Activated CD8-positive, alpha-beta memory T cell treated with anti-CD3 and anti-CD28 coated beads for 1 hour (primary cell): Measurements from ENCODE around the gene DNAH11.
"Not testable (repeated sequence)": the region's sequence is repeated elsewhere in the genome, so short reads cannot be mapped to it uniquely, and the experiment has no call there.

ENCODE experiments used
- DNase-seq, 2 donors: peaks; one replicate each; pipeline ENCODE4 v3.0.0-alpha.2; 2020; ENCODE audit warnings: low read depth in 1 of 2; ENCODE audit errors: extremely low read depth in 1 of 2

Gene DNAH11

DNA sequence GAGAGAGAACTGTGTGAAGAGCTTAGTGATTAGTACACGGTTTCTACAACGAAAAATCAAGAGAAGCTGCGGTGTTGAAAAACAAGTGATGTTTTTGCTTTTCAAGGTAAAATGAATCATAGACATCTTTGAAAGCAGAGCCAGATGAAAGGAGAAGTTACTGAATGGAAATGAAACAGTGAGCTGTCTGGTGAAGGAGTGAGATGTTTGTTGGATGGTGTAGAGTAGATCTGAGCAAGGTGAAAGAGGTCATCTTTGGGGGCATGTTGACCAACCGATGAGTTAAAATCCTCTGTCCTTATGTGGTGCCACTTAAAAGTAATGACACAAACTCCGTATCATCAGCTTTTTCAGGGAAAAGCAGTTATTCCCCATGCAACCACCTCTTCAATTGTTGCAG lies 225.4 kb downstream of the DNAH11 start:
- no peak for DNase-seq

DNA sequence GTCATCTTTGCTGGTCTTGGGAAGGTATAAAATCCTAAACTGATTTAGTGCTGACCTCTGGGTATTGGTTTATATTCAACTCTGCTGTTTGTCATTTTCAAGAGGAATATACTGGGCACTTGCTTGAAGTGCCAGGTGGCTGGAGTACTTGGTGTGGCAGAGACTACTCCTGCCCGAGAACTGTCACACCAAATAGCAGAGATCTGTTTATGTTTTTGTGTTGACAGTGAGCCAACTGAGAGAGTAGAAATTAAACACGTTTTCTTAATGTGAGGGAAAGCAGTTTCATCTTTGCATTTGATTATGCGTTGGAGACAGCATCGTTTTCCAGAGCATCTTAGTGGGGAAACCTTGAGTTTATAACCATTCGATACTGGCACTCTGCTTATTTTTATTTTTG lies 228.4 kb downstream of the DNAH11 start:
- no peak for DNase-seq

DNA sequence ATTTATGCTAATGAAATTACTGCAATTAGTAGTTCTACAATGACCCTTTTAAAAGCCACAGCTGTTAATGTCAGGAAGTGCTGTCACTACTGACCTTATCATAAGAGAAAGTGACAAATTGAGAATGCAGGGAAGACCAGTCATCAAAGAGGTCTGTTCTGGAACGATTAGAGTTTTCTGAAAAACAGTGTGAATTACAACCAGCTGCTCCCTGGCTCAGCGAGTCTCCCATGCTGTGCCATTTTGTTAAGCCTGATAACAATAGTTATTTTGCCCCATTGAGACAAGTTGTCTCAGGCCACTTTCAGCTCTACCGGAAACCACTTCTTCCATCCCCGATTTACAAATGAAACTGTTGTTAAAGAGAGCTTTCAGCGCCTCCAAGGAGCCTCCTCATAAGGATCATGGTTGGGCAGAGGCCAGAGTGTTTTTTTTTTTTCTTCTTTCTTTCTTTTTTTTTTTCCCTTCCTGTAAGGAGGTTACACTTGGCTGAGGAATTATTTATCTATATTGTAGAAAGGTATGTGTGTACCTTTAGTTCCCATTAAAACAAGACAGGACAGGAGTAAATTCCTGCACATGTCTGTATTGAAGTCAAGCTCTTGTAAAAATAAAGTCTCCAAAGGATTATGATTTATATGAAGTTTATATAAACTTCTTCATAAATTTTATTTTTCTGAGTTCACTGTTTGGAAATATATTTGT lies 229.2 kb downstream of the DNAH11 start:
- no peak for DNase-seq

GRCh38 chr7:21773326-21773725 lies 230.5 kb downstream of the DNAH11 start:
- no peak for DNase-seq

GRCh38 chr7:21777921-21778320 lies 235.1 kb downstream of the DNAH11 start:
- DNase-seq, result no peak

GRCh38 chr7:21778953-21779352 lies 236.1 kb downstream of the DNAH11 start:
- DNase-seq, result no peak

DNA sequence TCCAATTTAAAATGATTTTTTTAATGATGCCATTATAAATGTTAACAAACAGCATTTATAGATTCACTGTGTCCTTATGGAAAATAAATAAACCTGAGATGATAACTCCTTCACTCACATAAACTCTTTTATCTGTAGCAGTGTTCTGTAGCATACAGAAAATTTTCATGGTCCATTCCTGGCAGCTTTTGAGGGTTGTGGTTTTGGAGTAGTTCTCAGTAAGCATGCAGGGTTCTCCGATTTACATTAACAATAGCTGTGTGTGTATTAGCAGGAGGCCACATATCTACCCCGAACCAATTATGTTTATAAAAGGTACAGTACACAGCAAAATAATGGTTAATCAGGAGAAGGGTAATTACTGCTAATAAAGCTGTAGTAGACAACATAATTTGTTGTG lies 240.2 kb downstream of the DNAH11 start:
- DNase-seq, result no peak

DNA sequence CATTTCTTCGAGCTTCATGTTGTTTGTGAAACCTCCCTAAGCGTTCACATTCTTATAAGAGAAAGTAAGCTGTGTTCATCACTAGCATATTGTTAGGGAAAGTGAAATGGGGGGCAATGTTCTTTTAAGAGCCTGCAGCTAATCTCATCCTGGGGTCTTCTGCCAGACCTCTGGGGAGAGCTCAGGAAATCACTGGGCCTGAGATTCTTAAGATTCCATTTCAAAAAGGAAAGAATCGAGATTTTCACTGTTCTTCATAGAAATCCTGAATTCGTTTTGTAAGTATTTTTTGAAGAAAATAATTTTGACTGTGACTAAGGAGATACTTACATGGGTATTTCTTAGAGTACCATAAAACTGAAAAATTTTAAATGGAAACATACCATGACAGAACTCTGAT lies 242.2 kb downstream of the DNAH11 start:
- DNase-seq, result no peak

DNA sequence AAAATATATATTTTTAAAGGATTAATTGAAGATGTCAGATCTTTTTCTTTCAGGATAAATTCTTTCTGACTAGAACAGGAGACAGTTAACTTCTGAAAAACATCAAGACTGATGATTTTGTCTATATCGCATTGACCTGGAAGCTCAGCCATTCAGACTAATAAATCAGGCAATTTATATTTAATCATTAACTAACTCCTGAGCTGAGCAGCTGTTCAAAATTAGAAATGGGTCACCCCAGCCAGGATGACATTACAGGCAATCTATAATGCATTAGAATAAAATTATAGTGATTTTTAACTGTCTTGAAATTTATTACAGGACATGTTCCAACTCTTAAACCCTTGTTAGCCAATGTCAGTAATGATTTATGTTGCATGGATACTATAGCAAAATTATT lies 263.0 kb downstream of the DNAH11 start:
- DNase-seq, result no peak

GRCh38 chr7:21806388-21806787 lies 263.5 kb downstream of the DNAH11 start:
- no peak for DNase-seq

DNA sequence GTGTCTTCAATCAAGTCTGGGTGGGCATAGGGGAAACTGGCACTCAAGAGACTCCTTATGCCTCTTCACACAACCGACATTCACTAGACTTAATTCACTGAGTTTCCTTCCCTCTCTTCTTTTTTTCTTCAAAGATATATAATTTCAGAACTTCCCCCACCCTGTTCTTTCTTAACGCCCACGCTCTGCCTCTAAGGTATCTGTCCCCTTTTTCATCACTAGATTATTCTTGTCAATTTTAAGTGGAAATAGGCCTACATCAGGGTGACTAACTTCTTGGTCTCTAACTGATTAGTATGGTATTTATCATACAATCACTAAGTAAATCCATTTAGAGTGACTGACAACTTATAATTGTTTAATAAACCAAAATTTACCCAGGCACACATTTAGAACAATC lies 276.2 kb downstream of the DNAH11 start:
- DNase-seq, result no peak

DNA sequence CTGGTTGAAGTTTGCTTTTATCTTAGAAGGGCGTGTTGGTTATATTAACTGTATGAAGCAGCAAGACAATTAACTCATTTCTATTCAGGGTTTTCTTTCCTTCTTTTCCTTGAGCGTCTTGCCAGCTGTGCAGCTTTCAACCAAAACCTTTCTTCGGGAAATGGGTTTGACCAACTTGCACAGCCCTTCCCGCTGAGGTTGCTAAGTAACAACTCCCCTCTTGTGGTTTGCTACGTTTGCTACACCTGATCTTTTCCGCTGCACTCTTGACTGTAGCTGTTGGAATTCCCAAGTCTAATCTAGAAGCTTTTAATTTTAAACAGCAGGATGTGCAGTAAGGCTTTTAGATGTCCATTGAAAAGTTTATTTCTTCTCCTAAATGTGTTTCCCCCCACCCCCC lies 286.0 kb downstream of the DNAH11 start:
- DNase-seq, result no peak

GRCh38 chr7:21829731-21830130 lies 286.9 kb downstream of the DNAH11 start:
- DNase-seq, result no peak

- DNase-seq, result no peak
Observed at GRCh38 chr7:21844742-21845141, 301.9 kb downstream of the DNAH11 start.

DNA sequence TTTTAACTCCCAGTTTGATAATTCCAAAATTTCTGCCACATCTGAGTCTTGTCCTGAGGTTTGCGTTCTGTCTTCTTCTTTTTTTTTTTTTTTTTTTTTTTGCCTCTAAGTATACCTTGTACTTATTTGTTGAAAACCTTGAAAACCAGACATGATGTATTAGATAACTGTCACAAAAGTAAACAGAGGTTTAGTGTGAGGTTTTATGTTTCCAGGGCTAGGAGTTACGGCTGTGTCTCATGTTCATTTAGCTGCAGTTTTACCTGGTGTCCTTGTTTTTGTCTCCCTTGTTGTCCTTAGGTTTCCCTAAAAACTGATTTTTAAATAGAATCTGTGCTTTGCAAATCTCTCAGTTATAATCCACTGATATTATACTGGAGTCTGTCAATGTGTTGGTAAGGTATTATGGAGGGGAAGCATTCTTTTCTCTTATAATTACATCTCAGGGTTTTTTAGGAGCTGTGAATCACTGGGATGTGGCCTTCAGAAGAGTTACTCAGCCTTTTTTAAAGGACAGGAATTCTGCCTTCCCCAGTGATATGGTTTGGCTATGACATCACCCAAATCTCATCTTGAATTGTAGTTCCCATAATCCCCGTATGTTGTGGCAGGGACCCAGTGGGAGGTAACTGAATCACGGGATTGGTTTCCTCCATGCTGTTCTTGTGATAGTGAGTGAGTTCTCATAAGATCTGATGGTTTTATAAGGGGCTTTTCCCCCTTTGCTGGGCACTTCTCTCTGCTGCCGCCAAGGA lies 307.9 kb downstream of the DNAH11 start:
- no peak for DNase-seq

DNA sequence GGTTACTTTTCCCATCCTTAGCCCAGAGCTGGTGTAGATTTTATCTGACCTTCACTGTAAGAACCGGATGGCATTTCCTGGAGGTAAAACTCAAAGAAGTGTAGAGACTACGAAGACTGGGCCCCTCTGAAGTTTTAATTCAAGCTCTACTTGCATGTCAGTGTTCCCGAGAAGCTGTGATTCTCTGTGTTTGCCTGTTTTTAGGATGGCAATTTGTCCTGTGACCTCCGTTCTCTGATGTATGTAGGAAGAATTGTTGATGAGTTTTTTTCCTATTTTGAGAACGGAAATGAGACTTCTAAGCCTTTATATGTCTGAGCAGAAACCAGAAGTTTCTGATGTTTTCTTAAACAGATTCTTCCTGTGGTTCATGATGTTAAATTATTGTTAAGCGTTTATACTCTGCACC lies 308.7 kb downstream of the DNAH11 start:
- no peak for DNase-seq

GRCh38 chr7:21865631-21866204 lies 322.9 kb downstream of the DNAH11 start:
- DNase-seq, result not testable (repeated sequence)

DNA sequence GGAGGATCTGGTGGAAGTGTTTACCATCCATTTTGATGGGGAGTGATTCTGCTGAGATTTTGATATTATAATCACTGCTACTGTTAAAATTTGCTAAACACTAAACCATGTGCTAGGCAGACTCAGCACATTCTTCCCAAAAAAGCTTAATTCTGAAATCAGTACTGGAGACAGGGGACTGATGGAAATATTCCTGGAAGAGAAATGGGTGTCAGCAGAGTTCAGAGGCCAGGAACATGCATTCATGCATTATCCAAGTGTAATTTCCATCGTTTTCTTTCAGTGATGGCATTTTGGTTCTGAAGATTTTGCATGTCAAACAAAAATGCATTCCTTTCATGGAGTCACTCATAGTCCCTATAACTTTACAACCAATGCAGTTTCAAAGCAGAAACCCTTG lies 323.9 kb downstream of the DNAH11 start:
- DNase-seq, result no peak

DNA sequence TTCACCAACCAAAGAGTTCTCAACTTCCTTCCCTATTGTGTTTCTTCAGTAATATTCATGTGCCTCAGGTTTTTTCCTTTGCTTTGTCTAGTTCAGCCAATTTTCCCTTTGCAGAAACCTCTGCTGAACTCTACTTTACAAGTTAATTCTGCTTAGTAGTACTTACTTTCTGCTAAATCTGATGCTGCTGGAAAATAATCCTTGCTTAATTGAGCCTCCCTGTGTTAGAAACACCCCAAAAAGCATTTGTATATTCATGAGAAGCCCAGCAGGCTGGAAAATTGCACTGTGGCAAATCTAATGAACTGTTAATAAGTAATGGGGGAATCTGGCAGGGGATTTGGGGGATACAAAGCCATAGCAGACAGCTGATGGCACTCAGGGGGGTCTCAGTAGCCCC lies 324.4 kb downstream of the DNAH11 start:
- DNase-seq, result no peak

GRCh38 chr7:21867816-21868575 lies 325.2 kb downstream of the DNAH11 start:
- no peak for DNase-seq

DNA sequence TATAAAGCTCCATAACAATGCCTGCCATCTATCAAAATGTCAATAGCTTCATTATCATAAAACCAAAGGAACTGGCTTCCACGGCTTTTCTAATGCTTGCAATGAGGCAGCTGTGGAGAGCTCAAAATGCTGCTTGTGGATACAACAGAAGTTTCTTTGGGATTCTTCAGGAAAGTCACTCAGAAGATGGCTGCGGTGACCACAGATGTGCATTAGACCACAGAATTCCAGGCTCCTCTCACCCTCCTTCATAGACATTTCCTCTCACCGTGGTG lies 325.7 kb downstream of the DNAH11 start:
- DNase-seq, result no peak
